ENCODE data around the gene APOA5. TPM values are rescaled to one million over a fixed set of nuclear protein-coding genes. Genes with fewer than 3 reads are reported as not detected.

APOA5 gene
- total and polyA plus RNA-seq, 2 of the 4 experiments (the other 2 are of a cell fraction) = not detected

DNA sequence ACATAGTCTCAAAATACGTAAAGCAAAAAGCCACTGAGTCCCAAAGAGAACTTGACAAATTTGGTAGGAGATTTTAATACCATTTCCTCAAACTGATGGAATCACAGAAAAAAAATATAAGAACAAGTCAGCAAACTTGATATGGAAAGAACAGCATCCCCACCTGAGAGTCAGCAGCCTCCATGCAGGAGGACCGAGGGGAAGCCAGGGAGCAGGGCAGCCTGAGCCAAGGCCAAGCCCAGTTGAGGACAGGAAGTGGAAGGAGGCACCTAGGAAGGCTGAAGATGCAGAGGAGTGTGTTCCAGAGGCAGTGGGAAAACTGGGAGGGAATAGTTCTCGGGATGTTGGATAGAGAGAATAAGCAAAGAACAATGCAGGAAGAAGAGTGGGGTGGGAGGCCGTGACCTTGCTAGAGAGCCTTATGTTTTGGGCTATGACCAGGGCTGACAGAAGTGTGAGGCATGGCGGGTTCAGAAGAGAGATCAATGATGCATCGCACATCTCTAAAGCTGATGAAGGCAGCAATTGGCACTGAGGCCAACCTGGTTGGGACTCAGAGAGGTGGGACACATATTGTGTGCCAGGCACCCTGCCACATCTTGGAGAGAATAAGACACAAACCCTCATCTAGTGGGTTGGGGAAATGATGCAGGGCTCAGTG is 16.1 kb upstream of the APOA5 start:
- Histone ChIP-seq H3K27me3 (ENCODE audit: control insufficient read depth, insufficient read depth, low read length) (peaks cover 8% of the 10 kb centered on the region), H3K23ac (ENCODE audit: low read depth, low read length) (no peak overlapping the region), H3K36me3 (ENCODE audit: control insufficient read depth, insufficient read depth, low read length) (no peaks in the 10 kb centered on the region), H3K4ac (ENCODE audit: low read depth, low read length) (no peak overlapping the region), H3K14ac (replicated peaks; ENCODE audit: low read depth, low read length) (no peak overlapping the region), H2BK5ac (ENCODE audit: low read depth, low read length, poor library complexity, severe bottlenecking) (no peak overlapping the region), H2AK9ac (replicated peaks; ENCODE audit: low read depth, low read length, poor library complexity) (no peak overlapping the region), H3K56ac (ENCODE audit: extremely low read depth, insufficient read depth, low read length) (no peak overlapping the region), H3K9me1 (ENCODE audit: insufficient read depth, low read length) (no peaks in the 10 kb centered on the region), H2BK20ac (ENCODE audit: low read depth, low read length) (no peak overlapping the region), H3K27ac (ENCODE audit: insufficient read depth, low read length) (no peak overlapping the region), H2BK120ac (ENCODE audit: low read depth, low read length) (no peak overlapping the region), H4K91ac (ENCODE audit: insufficient read depth, low read depth, low read length) (no peak overlapping the region), H2AK5ac (ENCODE audit: low read depth, low read length) (no peak overlapping the region), H3K4me3 (ENCODE audit: insufficient read depth, low read depth, low read length) (no peak overlapping the region), H3K4me2 (ENCODE audit: low read depth, low read length) (no peak overlapping the region), H3K79me1 (ENCODE audit: low read depth in 1 of 2, low read length in 2 of 2) (no peaks in the 10 kb centered on the region), H4K20me1 (ENCODE audit: insufficient read depth, low read length) (no peaks in the 10 kb centered on the region), H4K8ac (ENCODE audit: low read depth in 2 of 2, low read length in 2 of 2) (no peak overlapping the region), H3K9me3 (ENCODE audit: control insufficient read depth, insufficient read depth, low read length) (no peaks in the 10 kb centered on the region), H2BK15ac (ENCODE audit: low read depth, low read length) (no peak overlapping the region), H2AFZ (replicated peaks; ENCODE audit: low read length, poor library complexity) (no peak overlapping the region), H4K5ac (ENCODE audit: low read depth, low read length) (no peak overlapping the region), H3K4me1 (ENCODE audit: control insufficient read depth, insufficient read depth, low read length) (no peaks in the 10 kb centered on the region), H3K18ac (ENCODE audit: low read depth, low read length) (no peak overlapping the region), H3K9ac (ENCODE audit: low read depth, low read length) (no peak overlapping the region)
- CTCF ChIA-PET = interaction anchor here (0.6 kb wide), 1 partner anchor 171 kb away, joined by 3 read pairs; no protein-coding TSS in a partner anchor
- TF ChIP-seq CHD1 (IDR thresholded peaks at IDR 0.05; ENCODE audit: low read depth, low read length) = no peak
- TF ChIP-seq RAD21 (IDR thresholded peaks at IDR 0.05; ENCODE audit: low read length) = no peak
- TF ChIP-seq FOS (IDR thresholded peaks at IDR 0.05; ENCODE audit: low read depth, low read length) = no peak
- TF ChIP-seq, protein P1, sequence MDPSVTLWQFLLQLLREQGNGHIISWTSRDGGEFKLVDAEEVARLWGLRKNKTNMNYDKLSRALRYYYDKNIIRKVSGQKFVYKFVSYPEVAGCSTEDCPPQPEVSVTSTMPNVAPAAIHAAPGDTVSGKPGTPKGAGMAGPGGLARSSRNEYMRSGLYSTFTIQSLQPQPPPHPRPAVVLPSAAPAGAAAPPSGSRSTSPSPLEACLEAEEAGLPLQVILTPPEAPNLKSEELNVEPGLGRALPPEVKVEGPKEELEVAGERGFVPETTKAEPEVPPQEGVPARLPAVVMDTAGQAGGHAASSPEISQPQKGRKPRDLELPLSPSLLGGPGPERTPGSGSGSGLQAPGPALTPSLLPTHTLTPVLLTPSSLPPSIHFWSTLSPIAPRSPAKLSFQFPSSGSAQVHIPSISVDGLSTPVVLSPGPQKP (IDR thresholded peaks at IDR 0.05; ENCODE audit: borderline replicate concordance, low read depth, low read length) = no peak
- TF ChIP-seq, protein P2, sequence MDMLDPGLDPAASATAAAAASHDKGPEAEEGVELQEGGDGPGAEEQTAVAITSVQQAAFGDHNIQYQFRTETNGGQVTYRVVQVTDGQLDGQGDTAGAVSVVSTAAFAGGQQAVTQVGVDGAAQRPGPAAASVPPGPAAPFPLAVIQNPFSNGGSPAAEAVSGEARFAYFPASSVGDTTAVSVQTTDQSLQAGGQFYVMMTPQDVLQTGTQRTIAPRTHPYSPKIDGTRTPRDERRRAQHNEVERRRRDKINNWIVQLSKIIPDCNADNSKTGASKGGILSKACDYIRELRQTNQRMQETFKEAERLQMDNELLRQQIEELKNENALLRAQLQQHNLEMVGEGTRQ (IDR thresholded peaks at IDR 0.05; ENCODE audit: low read depth, low read length) = no peak
- no peak for TF ChIP-seq CEBPB (IDR thresholded peaks at IDR 0.05; ENCODE audit: low read depth, low read length)
- no peak for TF ChIP-seq RCOR1 (IDR thresholded peaks at IDR 0.05; ENCODE audit: insufficient replicate concordance, low read length)
- TF ChIP-seq RFX5 (IDR thresholded peaks at IDR 0.05; ENCODE audit: low read depth, low read length) = no peak
- TF ChIP-seq, protein P3, sequence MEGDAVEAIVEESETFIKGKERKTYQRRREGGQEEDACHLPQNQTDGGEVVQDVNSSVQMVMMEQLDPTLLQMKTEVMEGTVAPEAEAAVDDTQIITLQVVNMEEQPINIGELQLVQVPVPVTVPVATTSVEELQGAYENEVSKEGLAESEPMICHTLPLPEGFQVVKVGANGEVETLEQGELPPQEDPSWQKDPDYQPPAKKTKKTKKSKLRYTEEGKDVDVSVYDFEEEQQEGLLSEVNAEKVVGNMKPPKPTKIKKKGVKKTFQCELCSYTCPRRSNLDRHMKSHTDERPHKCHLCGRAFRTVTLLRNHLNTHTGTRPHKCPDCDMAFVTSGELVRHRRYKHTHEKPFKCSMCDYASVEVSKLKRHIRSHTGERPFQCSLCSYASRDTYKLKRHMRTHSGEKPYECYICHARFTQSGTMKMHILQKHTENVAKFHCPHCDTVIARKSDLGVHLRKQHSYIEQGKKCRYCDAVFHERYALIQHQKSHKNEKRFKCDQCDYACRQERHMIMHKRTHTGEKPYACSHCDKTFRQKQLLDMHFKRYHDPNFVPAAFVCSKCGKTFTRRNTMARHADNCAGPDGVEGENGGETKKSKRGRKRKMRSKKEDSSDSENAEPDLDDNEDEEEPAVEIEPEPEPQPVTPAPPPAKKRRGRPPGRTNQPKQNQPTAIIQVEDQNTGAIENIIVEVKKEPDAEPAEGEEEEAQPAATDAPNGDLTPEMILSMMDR (conservative IDR thresholded peaks at IDR 0.05; ENCODE audit: low read depth, low read length) = no peak
- TF ChIP-seq MAFK (IDR thresholded peaks at IDR 0.05; ENCODE audit: low read depth, low read length) = no peak
- no peak for TF ChIP-seq BHLHE40 (IDR thresholded peaks at IDR 0.05; ENCODE audit: low read depth, low read length)
- TF ChIP-seq SMC3 (IDR thresholded peaks at IDR 0.05; ENCODE audit: low read depth, low read length) = no peak
- TF ChIP-seq MXI1 (IDR thresholded peaks at IDR 0.05; ENCODE audit: borderline replicate concordance, low read depth, low read length) = no peak
- no peak for TF ChIP-seq MAZ (IDR thresholded peaks at IDR 0.05; ENCODE audit: borderline replicate concordance, low read depth, low read length)
- no TSS peak for BruUV-seq (replicated peaks)
- intact Hi-C loops (cut with micrococcal nuclease) (loop anchor here (1.0 kb wide), 1 partner anchor 11 kb away; no protein-coding TSS in a partner anchor), dilution Hi-C loops (cut with HindIII; ENCODE audit: low sequenced_read_pairs, unreplicated experiment) (no loop called here), in situ Hi-C loops (cut with MboI; ENCODE audit: low sequenced_read_pairs) (no loop called here)
- WGBS, 2 experiments (ENCODE audit: extremely low coverage in 2 of 2, insufficient read length in 1 of 2) = 70% methylated on average over 2 of the region's 6 CpGs; no CpG with 5 or more reads in 1 of the 2 experiments
- ATAC-seq (ENCODE audit: low read depth) (no peak), DNase-seq (no peak)
- POLR2A ChIA-PET (ENCODE audit: unreplicated experiment) = no interaction called here

Data from IMR-90 (cell line).